Transverse colon (tissue), 3 donors: ENCODE results near the gene RAB27A.

Experiments used
- POLR2A ChIP-seq: fragments of 450-650 bp; IDR thresholded peaks from one replicate; pipeline ENCODE4 v1.6.1; 2016; ENCODE audit warnings: antibody characterized with exemption, mild to moderate bottlenecking, moderate library complexity
- TF ChIP-seq, protein P1 (sequence below), 5 experiments: fragments of 200-600 bp in 3 of 5; fragments of 450-650 bp in 2 of 5; sonication (generic) in 3 of 5; IDR thresholded peaks; 1 replicate in 2 of 5; 2 replicates in 3 of 5; pipeline ENCODE4 v1.5.1; 2016 to 2017; ENCODE audit warnings: antibody characterized with exemption in 5 of 5, inconsistent platforms in 3 of 5, mild to moderate bottlenecking in 2 of 5, moderate library complexity in 1 of 5

- no peak for TF ChIP-seq POLR2A
- TF ChIP-seq, protein P1, sequence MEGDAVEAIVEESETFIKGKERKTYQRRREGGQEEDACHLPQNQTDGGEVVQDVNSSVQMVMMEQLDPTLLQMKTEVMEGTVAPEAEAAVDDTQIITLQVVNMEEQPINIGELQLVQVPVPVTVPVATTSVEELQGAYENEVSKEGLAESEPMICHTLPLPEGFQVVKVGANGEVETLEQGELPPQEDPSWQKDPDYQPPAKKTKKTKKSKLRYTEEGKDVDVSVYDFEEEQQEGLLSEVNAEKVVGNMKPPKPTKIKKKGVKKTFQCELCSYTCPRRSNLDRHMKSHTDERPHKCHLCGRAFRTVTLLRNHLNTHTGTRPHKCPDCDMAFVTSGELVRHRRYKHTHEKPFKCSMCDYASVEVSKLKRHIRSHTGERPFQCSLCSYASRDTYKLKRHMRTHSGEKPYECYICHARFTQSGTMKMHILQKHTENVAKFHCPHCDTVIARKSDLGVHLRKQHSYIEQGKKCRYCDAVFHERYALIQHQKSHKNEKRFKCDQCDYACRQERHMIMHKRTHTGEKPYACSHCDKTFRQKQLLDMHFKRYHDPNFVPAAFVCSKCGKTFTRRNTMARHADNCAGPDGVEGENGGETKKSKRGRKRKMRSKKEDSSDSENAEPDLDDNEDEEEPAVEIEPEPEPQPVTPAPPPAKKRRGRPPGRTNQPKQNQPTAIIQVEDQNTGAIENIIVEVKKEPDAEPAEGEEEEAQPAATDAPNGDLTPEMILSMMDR (IDR thresholded peaks at IDR 0.05) = no peak
These were observed 7.9 kb downstream of the RAB27A start for GRCh38 chr15:55281517-55282228.
